Parathyroid adenoma (tissue), 2 donors: ENCODE results near the gene DDX17.

Source experiments
- H2AFZ ChIP-seq: fragments of 300-600 bp; sonication (generic); one replicate; pipeline ENCODE4 v1.7.0; 2017; ENCODE audit warnings: antibody characterized with exemption, mild to moderate bottlenecking
- H3K27ac ChIP-seq: fragments of 300-600 bp; sonication (generic); one replicate; pipeline ENCODE4 v1.7.0; 2017
- H3K27me3 ChIP-seq: fragments of 300-600 bp; sonication (generic); one replicate; pipeline ENCODE4 v1.7.0; 2017; ENCODE audit warnings: low read length; ENCODE audit not compliant: control insufficient read depth, insufficient read depth
- H3K36me3 ChIP-seq: fragments of 300-600 bp; sonication (generic); one replicate; pipeline ENCODE4 v1.7.0; 2017; ENCODE audit warnings: low read length; ENCODE audit not compliant: control insufficient read depth, insufficient read depth
- H3K4me1 ChIP-seq: fragments of 300-600 bp; sonication (generic); one replicate; pipeline ENCODE4 v1.7.0; 2017; ENCODE audit warnings: control low read depth
- H3K4me2 ChIP-seq: fragments of 300-600 bp; sonication (generic); one replicate; pipeline ENCODE4 v1.7.0; 2017; ENCODE audit warnings: low read length
- H3K4me3 ChIP-seq: fragments of 300-600 bp; sonication (generic); one replicate; pipeline ENCODE4 v1.7.0; 2017; ENCODE audit warnings: low read depth, low read length
- H3K79me2 ChIP-seq: fragments of 300-600 bp; sonication (generic); one replicate; pipeline ENCODE4 v1.7.0; 2017; ENCODE audit warnings: control low read depth
- H3K9ac ChIP-seq: fragments of 300-600 bp; sonication (generic); one replicate; pipeline ENCODE4 v1.7.0; 2017; ENCODE audit warnings: mild to moderate bottlenecking
- H3K9me3 ChIP-seq: fragments of 300-600 bp; sonication (generic); one replicate; pipeline ENCODE4 v1.7.0; 2017; ENCODE audit warnings: low read length; ENCODE audit not compliant: control insufficient read depth
- TF ChIP-seq, protein P1 (sequence below): fragments of 300-600 bp; sonication (generic); IDR thresholded peaks from one replicate; pipeline ENCODE4 v1.7.0; 2017; ENCODE audit warnings: antibody characterized with exemption, mild to moderate bottlenecking
- donor health status: primary hyperparathyroidism.

Gene DDX17

GRCh38 chr22:38469306-38469781 is 36.8 kb downstream of the DDX17 start:
- Histone ChIP-seq H3K4me3 (no peak overlapping the region), H3K9ac (no peak overlapping the region), H3K4me2 (no peak overlapping the region), H2AFZ (no peak overlapping the region), H3K4me1 (no peaks in the 10 kb centered on the region), H3K9me3 (no peaks in the 10 kb centered on the region), H3K36me3 (no peaks in the 10 kb centered on the region), H3K27ac (no peak overlapping the region), H3K27me3 (no peaks in the 10 kb centered on the region), H3K79me2 (no peaks in the 10 kb centered on the region)
- TF ChIP-seq, protein P1, sequence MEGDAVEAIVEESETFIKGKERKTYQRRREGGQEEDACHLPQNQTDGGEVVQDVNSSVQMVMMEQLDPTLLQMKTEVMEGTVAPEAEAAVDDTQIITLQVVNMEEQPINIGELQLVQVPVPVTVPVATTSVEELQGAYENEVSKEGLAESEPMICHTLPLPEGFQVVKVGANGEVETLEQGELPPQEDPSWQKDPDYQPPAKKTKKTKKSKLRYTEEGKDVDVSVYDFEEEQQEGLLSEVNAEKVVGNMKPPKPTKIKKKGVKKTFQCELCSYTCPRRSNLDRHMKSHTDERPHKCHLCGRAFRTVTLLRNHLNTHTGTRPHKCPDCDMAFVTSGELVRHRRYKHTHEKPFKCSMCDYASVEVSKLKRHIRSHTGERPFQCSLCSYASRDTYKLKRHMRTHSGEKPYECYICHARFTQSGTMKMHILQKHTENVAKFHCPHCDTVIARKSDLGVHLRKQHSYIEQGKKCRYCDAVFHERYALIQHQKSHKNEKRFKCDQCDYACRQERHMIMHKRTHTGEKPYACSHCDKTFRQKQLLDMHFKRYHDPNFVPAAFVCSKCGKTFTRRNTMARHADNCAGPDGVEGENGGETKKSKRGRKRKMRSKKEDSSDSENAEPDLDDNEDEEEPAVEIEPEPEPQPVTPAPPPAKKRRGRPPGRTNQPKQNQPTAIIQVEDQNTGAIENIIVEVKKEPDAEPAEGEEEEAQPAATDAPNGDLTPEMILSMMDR: no peak

GRCh38 chr22:38468443-38469305 is 37.4 kb downstream of the DDX17 start:
- TF ChIP-seq, protein P1: no peak
- H3K79me2 ChIP-seq: no peaks in the 10 kb centered on the region
- peak overlapping the region; percentile 42 for H3K4me3 ChIP-seq
- no peaks in the 10 kb centered on the region for H3K9me3 ChIP-seq
- peak overlapping the region; percentile 77 for H2AFZ ChIP-seq
- H3K27me3 ChIP-seq: no peaks in the 10 kb centered on the region
- no peak overlapping the region for H3K27ac ChIP-seq
- peak overlapping the region; percentile 71 for H3K4me2 ChIP-seq
- H3K36me3 ChIP-seq: no peaks in the 10 kb centered on the region
- no peak overlapping the region for H3K9ac ChIP-seq
- no peaks in the 10 kb centered on the region for H3K4me1 ChIP-seq

- peak within 1 kb of the TSS; percentile 77 for H2AFZ ChIP-seq
- TF ChIP-seq, protein P1: no peak
- no peaks in the 10 kb centered on the region for H3K27me3 ChIP-seq
- H3K4me1 ChIP-seq: no peaks in the 10 kb centered on the region
- H3K36me3 ChIP-seq: no peaks in the 10 kb centered on the region
- no peak within 1 kb of the TSS for H3K9ac ChIP-seq
- H3K9me3 ChIP-seq: no peaks in the 10 kb centered on the region
- no peak within 1 kb of the TSS for H3K27ac ChIP-seq
- peak within 1 kb of the TSS; percentile 42 for H3K4me3 ChIP-seq
- H3K79me2 ChIP-seq: no peaks in the 10 kb centered on the region
- H3K4me2 ChIP-seq: peak within 1 kb of the TSS; percentile 71
Observed at GRCh38 chr22:38467904-38468442, 38.1 kb downstream of the DDX17 start, which contains the start of gene KDELR3. TSS of gene KDELR3 (plus strand) at chr22:38468096. CDS start at chr22:38468234, 138 bp downstream.

GRCh38 chr22:38467438-38467903 is 38.6 kb downstream of the DDX17 start:
- TF ChIP-seq, protein P1: no peak
- Histone ChIP-seq H3K9ac (no peak overlapping the region), H2AFZ (peak overlapping the region; percentile 77), H3K4me3 (peak overlapping the region; percentile 42), H3K9me3 (no peaks in the 10 kb centered on the region), H3K36me3 (no peaks in the 10 kb centered on the region), H3K4me2 (peak overlapping the region; percentile 71), H3K4me1 (no peaks in the 10 kb centered on the region), H3K79me2 (no peaks in the 10 kb centered on the region), H3K27ac (no peak overlapping the region), H3K27me3 (no peaks in the 10 kb centered on the region)
